GM18861 (cell line): ENCODE measurements around the gene MBTPS1.

Experiments
- ATAC-seq: cut with Tn5 transposase; IDR thresholded peaks from one replicate; pipeline ENCODE4 v1.9.1; 2021; ENCODE audit not compliant: unreplicated experiment

MBTPS1 gene

DNA sequence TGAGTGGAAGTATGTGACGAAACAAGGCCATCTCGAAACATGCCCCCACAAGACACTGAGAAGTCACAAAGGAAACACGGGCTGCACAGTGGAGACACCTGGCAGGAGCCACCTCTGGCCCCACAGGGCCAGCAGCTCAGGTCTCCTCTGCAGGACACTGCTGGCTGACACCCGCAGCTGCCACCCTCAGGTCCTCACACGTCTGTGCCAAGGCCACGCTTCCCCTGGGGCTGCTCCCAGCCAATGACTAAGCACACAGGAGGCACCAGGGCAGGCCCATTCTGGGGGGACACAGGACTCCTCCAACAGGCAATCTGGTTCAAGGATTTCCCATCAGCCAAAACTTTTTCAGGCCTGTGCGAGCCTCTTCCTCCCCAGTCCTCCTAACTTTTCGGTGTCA is 36.4 kb downstream of the MBTPS1 start:
- ATAC-seq: no peak

- ATAC-seq: no peak
Observed at GRCh38 chr16:84079664-84080063, 37.1 kb downstream of the MBTPS1 start.

DNA sequence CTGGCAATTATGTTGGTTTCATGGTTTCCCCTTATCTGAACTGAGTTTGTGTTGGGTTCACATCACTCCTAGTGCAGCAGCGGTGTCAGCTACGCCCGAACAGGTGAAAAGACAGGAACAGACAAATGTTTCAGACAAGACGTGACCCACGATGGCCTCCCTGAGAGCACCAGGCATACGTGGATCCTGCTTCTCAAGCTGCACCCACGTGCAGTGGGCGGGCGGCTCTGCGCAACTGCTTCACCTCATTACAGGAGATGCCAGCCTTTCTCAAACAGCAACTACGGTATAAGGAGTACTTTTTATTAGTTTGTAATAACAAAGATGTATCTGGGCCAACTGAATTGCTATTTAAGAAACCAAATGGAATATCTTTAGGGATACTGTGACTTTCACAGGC is 41.4 kb downstream of the MBTPS1 start:
- ATAC-seq: no peak

DNA sequence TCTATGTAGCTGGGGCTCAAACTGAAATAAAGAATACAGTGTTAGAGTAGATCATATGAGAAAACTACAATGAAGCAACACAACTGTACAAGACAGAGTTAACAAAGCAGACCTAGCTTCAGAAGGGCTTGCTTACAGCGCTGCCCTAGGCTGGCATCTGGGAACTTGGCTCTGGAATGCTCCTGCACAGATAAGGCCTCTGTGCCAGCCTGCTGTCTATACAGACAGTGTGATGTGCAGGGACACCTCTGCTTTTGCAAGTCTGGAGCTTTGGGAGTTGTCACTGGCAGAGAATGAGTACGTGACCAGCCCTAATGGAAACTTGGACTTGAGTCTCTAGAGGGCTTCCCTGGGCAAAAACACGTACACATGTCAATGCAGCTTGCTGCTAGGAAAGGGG is 42.0 kb downstream of the MBTPS1 start:
- ATAC-seq: no peak

DNA sequence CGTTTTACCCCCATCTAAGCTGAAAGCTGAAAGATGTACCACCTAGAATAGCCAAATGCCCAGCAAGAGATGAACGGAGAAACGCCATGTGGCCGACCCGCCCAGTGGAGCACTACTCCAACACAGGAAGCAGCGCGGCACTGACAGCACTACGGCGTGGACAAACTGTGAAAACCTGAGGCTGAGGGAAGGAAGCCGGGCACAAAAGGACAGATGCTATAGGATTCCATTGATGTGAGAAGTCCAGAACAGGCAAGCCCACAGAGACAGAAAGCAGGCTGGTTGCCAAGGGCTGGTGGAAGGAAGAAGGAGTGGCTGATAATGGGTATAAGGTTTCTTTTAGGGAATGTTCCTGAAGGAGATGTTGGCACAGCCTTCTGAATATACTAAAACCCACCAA is 44.7 kb downstream of the MBTPS1 start:
- no peak for ATAC-seq

DNA sequence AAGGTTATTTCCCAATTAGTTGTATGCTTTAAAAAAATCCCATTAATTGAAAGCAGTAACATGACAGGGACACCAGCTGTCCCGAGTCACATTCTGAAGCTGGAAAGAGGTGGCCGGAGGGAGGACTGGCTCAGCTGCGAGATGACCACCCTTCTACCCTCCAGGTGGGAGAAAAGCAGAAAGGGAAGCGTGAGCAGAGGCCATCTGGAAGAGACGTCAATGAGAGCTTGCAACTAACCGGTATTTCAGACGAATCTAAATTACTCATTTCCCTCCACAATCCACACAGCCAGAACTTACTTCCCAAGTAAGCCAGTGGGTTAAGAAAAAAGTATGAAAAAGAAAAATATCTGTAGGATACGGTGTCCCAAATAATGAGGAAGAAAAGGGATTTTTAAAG is 45.6 kb downstream of the MBTPS1 start:
- ATAC-seq: no peak

DNA sequence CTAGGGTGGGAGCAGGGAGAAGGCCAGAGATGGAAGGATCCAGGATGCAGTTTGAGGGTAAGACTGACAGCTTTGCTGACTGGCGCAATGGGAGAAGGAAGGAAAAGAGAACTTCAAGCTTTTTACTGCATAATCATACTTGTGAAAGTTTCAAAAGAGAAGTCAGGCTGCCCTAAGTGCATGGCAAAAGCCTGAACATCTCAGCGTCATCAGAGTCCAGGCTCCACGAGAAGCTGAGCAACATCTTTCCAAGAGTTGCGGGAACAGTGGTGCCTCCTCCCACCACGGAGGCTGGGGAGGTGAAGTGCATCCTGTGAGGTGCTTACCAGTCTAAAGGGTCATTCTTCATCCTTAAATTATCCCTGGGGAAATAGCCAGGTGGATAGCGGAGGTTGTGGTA is 47.2 kb downstream of the MBTPS1 start:
- no peak for ATAC-seq

DNA sequence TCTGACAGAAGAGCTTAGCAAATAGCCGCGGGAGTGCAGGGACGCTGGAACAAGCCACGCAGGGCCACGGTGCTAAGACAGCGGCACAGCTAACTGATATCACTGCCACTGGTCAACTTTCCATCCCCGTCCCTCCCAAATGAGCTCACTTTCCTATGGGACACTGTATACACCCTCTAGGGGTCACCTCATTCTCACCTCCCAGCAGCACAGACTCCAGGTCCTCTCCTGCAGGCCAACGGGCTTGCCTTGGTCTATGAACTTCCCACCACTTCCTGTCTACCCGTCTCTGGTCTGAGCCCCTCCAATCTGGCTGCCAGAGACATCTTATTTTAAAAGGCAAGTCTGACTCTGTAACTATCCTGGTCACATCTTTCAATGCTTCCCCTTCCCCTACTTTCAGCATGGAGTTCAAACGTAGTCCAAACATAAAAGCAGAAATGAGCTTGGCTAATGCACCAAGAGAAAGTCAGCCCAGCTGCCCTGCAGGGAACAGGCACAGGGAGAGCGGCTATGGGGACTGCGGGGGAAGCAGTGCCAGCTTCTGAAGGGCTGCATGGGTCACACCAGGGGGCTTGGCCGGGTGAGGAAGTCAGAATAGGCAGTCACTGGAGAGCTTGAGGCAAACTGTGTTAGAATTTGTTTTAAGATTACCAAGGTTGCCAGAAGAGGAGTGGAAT is 47.8 kb downstream of the MBTPS1 start:
- no peak for ATAC-seq

GRCh38 chr16:84068041-84068440 is 48.7 kb downstream of the MBTPS1 start:
- ATAC-seq: no peak

DNA sequence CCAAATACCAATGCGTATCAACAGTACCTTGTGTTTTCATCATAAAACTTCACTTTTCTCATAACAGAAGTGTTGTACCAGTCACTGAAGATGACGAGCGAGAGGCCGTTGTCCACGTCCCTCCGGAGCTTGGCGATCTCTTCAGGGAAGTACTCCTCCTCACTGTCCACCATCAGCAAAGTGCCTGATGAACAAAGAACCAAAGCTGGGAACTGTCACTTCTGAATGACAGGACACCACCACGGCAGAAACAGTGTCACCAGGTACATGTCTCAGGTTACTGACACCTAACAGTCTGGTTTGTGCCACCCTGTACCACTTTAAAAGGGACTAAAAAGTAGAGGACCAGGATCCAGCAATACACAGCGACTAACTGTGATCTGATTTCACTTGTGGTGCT is 49.1 kb downstream of the MBTPS1 start:
- ATAC-seq: no peak

DNA sequence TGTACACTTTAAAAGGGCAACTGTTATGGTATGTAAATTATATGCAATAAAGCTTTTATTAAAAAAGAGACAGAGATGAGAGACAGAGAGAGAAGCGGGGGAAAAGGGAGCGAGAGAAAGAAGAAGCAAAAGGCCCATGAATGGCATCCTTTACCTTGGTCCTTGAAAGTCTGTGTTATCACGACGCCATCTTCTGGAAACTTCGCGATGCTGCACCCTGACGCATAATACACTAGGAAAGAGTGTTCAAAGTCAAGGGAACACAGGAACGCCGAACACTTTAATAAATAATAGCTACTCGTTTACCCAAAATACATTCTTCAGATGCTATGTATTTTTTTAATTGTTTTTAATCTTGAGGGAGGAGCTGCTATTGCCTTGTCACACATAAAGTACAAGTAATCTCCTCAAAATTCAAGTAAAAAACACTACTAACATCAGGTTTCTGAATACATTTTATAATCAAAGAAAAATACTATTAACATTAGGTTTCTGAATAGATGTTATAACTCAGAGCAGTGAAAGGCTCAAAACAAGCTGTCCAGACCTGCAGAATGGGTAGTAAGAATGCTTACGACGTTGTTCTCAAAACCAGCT is 51.1 kb downstream of the MBTPS1 start:
- no peak for ATAC-seq

- no peak for ATAC-seq
Observed at GRCh38 chr16:84063980-84064379, 52.8 kb downstream of the MBTPS1 start.

- no peak for ATAC-seq
Observed at GRCh38 chr16:84062734-84063640, 53.8 kb downstream of the MBTPS1 start.

GRCh38 chr16:84061236-84061819 is 55.4 kb downstream of the MBTPS1 start:
- ATAC-seq: no peak

GRCh38 chr16:84059946-84060901 is 56.5 kb downstream of the MBTPS1 start:
- ATAC-seq: no peak

GRCh38 chr16:84059111-84059510 is 57.6 kb downstream of the MBTPS1 start:
- no peak for ATAC-seq

- ATAC-seq: no peak
Observed at GRCh38 chr16:84058664-84059063, 58.1 kb downstream of the MBTPS1 start.

- ATAC-seq: no peak
Observed at GRCh38 chr16:84058211-84058610, 58.5 kb downstream of the MBTPS1 start.

DNA sequence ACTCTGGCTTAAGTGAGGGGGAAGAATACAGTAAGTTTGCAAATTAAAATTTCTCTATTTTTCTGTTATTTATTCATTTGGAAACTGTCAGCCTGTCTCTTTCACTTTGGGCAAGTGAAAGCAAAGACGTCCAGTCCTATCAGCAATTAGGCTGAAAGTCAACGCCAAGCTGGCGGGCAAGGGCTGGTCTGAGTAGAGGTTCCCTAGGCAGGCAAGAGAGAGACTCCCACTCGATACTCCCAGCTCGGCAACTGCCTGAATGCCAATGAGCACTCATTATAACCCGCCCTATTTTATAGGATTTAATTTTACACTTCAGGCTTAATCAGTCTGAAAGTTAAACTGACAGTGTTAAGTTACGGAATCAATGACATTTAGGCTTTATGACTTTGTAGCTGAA is 59.8 kb downstream of the MBTPS1 start:
- ATAC-seq: no peak

- no peak for ATAC-seq
Observed at GRCh38 chr16:84055801-84056634, 60.7 kb downstream of the MBTPS1 start.
